Measurements from ENCODE around the gene KCNMA1. TPM values are rescaled to one million over a fixed set of nuclear protein-coding genes. Genes with fewer than 3 reads are reported as not detected.

Gene KCNMA1
- total RNA-seq, 4 donors from 2014 or later = 66.8 to 96.5 (median 78.9) TPM

DNA sequence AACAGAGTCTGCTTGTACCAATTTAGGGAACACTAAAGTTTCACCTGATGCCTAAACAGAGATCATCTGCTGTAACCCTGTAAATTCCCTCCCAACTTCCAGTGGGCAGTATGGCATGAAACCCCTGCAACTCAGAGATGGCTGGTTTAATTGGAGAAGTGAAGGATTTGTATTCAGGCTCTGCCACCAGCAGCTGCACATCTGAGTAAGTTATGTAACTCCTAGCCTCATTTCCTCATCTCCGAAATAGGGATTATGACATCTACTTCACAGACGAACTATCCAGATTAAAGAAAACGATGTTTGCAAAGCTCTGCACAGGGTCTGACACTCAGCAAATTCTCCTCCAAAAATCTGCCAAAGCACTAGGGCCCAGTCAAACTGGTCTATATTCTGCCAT is 493.0 kb downstream of the KCNMA1 start:
- H3K27me3 ChIP-seq = no peaks in the 10 kb centered on the region
- no peak overlapping the region for H3K27ac ChIP-seq
- TF ChIP-seq, protein P1, sequence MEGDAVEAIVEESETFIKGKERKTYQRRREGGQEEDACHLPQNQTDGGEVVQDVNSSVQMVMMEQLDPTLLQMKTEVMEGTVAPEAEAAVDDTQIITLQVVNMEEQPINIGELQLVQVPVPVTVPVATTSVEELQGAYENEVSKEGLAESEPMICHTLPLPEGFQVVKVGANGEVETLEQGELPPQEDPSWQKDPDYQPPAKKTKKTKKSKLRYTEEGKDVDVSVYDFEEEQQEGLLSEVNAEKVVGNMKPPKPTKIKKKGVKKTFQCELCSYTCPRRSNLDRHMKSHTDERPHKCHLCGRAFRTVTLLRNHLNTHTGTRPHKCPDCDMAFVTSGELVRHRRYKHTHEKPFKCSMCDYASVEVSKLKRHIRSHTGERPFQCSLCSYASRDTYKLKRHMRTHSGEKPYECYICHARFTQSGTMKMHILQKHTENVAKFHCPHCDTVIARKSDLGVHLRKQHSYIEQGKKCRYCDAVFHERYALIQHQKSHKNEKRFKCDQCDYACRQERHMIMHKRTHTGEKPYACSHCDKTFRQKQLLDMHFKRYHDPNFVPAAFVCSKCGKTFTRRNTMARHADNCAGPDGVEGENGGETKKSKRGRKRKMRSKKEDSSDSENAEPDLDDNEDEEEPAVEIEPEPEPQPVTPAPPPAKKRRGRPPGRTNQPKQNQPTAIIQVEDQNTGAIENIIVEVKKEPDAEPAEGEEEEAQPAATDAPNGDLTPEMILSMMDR (IDR thresholded peaks at IDR 0.05 in 4 of 5, conservative IDR thresholded peaks at IDR 0.05 in 1 of 5) = no peak
- no peak for TF ChIP-seq POLR2A (IDR thresholded peaks at IDR 0.05)
- H3K4me1 ChIP-seq = peaks cover 11 to 14% of the 10 kb centered on the region in 2 donors
- intact Hi-C loops (cut with DNase I; ENCODE audit: low total_unique reads) (loop anchor here (5.0 kb wide), 1 partner anchor 1143 kb away; no protein-coding TSS in a partner anchor), in situ Hi-C loops (cut with MboI; ENCODE audit: low sequenced_read_pairs in 4 of 4) (no loop called here)
- ATAC-seq (no peak), DNase-seq (no peak)
- H3K4me3 ChIP-seq = no peak overlapping the region
- H3K9me3 ChIP-seq = no peaks in the 10 kb centered on the region
- H3K36me3 ChIP-seq = no peaks in the 10 kb centered on the region

DNA sequence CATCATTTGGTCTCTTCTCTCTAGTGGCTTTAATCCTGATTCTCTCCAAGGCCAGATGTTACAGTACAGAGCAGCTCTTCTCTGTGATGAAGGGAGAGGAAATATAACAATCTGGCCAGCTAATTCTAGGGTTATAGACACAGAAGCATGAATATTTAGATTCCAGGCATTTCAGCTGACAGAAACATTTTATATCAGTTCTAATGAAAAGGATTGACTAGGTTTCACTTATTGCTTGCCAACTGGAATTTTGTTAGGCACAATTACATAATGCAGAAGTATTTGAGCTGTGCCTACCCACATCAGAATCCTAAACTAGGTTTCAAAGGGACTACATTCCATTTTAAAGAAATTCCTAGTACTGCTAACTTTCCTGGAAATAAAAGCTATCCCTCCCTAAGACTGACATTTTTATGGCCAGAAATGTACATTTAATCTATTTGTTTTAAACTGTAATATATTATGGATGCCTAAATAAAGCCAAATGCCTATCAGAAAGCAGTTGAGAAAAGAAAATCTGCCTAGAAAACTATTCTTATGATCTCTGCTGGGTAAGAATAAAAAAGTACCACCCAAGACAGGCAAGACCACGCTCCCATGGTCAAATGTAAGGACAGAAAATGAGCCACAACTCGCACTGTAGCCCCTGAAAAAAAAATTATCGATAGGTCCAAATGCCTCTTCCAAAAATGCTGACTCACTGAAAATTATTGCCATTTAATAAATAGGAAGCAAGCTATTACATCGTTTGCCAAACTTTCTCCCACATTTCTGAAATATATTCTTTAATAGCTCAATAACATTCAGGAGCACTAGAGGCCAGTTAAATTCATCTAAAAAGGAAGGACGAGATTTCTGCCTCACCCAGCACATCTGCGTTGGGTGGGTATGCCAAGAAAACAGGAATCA is 498.1 kb downstream of the KCNMA1 start:
- in situ Hi-C loops (cut with MboI; ENCODE audit: low sequenced_read_pairs in 4 of 4) (no loop called here), intact Hi-C loops (cut with DNase I; ENCODE audit: low total_unique reads) (no loop called here)
- Histone ChIP-seq H3K4me1 (no peaks in the 10 kb centered on the region), H3K27me3 (no peaks in the 10 kb centered on the region), H3K4me3 (no peak overlapping the region), H3K36me3 (no peaks in the 10 kb centered on the region), H3K27ac (no peak overlapping the region), H3K9me3 (no peaks in the 10 kb centered on the region)
- DNase-seq (no peak), ATAC-seq (no peak)
- TF ChIP-seq POLR2A (IDR thresholded peaks at IDR 0.05) = no peak
- TF ChIP-seq, protein P1 (IDR thresholded peaks at IDR 0.05 in 4 of 5, conservative IDR thresholded peaks at IDR 0.05 in 1 of 5) = no peak

DNA sequence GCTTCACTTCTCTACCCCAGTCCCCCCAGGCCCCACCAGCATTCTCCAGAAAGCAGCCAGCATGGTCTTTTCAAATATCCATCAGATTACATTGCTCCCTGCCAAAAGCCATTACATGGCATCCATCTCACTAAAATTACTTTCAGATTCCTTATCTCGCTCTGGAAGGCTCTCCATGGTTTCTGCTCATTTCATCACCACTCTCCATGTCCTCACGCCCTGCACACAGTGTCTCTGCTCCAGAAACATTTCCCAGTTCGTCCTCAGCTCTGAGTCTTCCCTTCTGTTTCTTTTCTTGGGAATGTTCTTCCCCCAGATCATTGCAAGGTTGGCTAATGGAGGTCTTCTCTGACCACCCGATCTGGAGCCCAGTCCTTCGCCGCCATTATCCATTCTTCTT is 499.1 kb downstream of the KCNMA1 start:
- Histone ChIP-seq H3K9me3 (no peaks in the 10 kb centered on the region), H3K4me3 (no peak overlapping the region), H3K27ac (no peak overlapping the region), H3K27me3 (no peaks in the 10 kb centered on the region), H3K36me3 (no peaks in the 10 kb centered on the region), H3K4me1 (no peaks in the 10 kb centered on the region)
- in situ Hi-C loops (cut with MboI; ENCODE audit: low sequenced_read_pairs in 4 of 4) = no loop called here
- DNase-seq (no peak), ATAC-seq (no peak)
- intact Hi-C loops (cut with DNase I; ENCODE audit: low total_unique reads) = no loop called here
- TF ChIP-seq, protein P1 (IDR thresholded peaks at IDR 0.05 in 4 of 5, conservative IDR thresholded peaks at IDR 0.05 in 1 of 5) = no peak
- no peak for TF ChIP-seq POLR2A (IDR thresholded peaks at IDR 0.05)

DNA sequence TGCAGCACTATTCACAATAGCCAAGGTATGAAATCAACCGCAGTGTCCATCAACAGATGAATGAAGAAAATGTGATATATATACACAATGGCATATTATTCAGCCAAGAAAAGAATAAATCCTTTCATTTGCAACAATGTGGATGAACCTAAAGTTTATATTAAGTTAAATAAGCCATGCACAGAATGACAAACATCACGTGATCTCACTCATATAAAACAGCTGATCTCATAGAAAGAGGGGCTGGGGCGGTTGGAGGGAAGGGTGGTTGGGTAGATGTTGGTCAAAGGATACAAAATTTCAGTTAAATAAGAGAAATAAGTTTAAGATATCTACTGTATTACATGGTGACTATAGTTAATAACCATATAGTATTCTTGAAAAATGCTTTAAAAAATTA is 502.1 kb downstream of the KCNMA1 start:
- Histone ChIP-seq H3K4me1 (no peaks in the 10 kb centered on the region), H3K27me3 (no peaks in the 10 kb centered on the region), H3K9me3 (no peaks in the 10 kb centered on the region), H3K36me3 (no peaks in the 10 kb centered on the region), H3K4me3 (no peak overlapping the region), H3K27ac (no peak overlapping the region)
- intact Hi-C loops (cut with DNase I; ENCODE audit: low total_unique reads) = no loop called here
- in situ Hi-C loops (cut with MboI; ENCODE audit: low sequenced_read_pairs in 4 of 4) = no loop called here
- TF ChIP-seq, protein P1 (IDR thresholded peaks at IDR 0.05 in 4 of 5, conservative IDR thresholded peaks at IDR 0.05 in 1 of 5) = no peak
- no peak for TF ChIP-seq POLR2A (IDR thresholded peaks at IDR 0.05)
- ATAC-seq = no peak
- DNase-seq = no peak
